IMR-90 (cell line): ENCODE results near the gene PRR23E. TPM values are rescaled to one million over a fixed set of nuclear protein-coding genes. Genes with fewer than 3 reads are reported as not detected.

Experiments used
- ATAC-seq: fragments of 200-7000 bp; cut with Tn5 transposase; 2 replicates; pipeline ENCODE4 v1.9.1; 2020; ENCODE audit warnings: low read depth, mild to moderate bottlenecking, moderate library complexity
- BruUV-seq: library from RNA; stranded (reverse); fragments of 400-500 nt; replicated peaks from 2 replicates; lab custom pipeline; 2021; lab: Mats Ljungman, UMichigan
- CTCF ChIA-PET: fragments of 300-600 bp; formaldehyde crosslinking; extraction: SDS; loops from one replicate; lab custom pipeline; 2021; ENCODE audit warnings: antibody characterized with exemption; lab: Yijun Ruan, JAX
- POLR2A ChIA-PET: fragments of 300-600 bp; sonication (Branson Sonifier 250); formaldehyde crosslinking; loops from one replicate; lab custom pipeline; 2022; ENCODE audit warnings: antibody characterized with exemption; ENCODE audit not compliant: unreplicated experiment; lab: Charles Lee
- DNase-seq: peaks from one replicate; pipeline ENCODE4 v3.0.0; 2013
- H2AFZ ChIP-seq: replicated peaks from 2 replicates; pipeline ENCODE3; 2013; ENCODE audit warnings: low read length, mild to moderate bottlenecking; ENCODE audit not compliant: poor library complexity
- H2AK5ac ChIP-seq: 2 replicates; pipeline ENCODE4 v1.6.1; 2013; ENCODE audit warnings: low read depth, low read length, inconsistent platforms
- H2AK9ac ChIP-seq: replicated peaks from 2 replicates; pipeline ENCODE3; 2013; ENCODE audit warnings: mild to moderate bottlenecking, low read depth, low read length, moderate library complexity; ENCODE audit not compliant: poor library complexity
- H2BK120ac ChIP-seq: 2 replicates; pipeline ENCODE4 v1.6.1; 2013; ENCODE audit warnings: low read depth, low read length, inconsistent platforms
- H2BK15ac ChIP-seq: 3 replicates; pipeline ENCODE4 v1.6.1; 2013; ENCODE audit warnings: low read depth, low read length, inconsistent platforms
- H2BK20ac ChIP-seq: 2 replicates; pipeline ENCODE4 v1.6.1; 2013; ENCODE audit warnings: low read depth, mild to moderate bottlenecking, inconsistent platforms, low read length, moderate library complexity
- H2BK5ac ChIP-seq: 2 replicates; pipeline ENCODE4 v1.6.1; 2013; ENCODE audit warnings: mild to moderate bottlenecking, low read depth, low read length, inconsistent platforms; ENCODE audit not compliant: poor library complexity, severe bottlenecking
- H3K14ac ChIP-seq: replicated peaks from 2 replicates; pipeline ENCODE4 v1.6.1; 2013; ENCODE audit warnings: low read depth, low read length, inconsistent platforms
- H3K18ac ChIP-seq: 2 replicates; pipeline ENCODE4 v1.6.1; 2013; ENCODE audit warnings: low read depth, low read length, control low read depth
- H3K23ac ChIP-seq: 2 replicates; pipeline ENCODE4 v1.6.1; 2013; ENCODE audit warnings: low read depth, low read length, inconsistent platforms
- H3K27ac ChIP-seq: 2 replicates; pipeline ENCODE4 v1.5.1; 2013; ENCODE audit warnings: mild to moderate bottlenecking, control low read depth, low read length; ENCODE audit not compliant: insufficient read depth
- H3K27me3 ChIP-seq: 2 replicates; pipeline ENCODE4 v1.6.1; 2013; ENCODE audit warnings: low read length; ENCODE audit not compliant: control insufficient read depth, insufficient read depth
- H3K36me3 ChIP-seq: 2 replicates; pipeline ENCODE4 v1.6.1; 2013; ENCODE audit warnings: low read length, mixed read lengths; ENCODE audit not compliant: control insufficient read depth, insufficient read depth
- H3K4ac ChIP-seq: 2 replicates; pipeline ENCODE4 v1.6.1; 2013; ENCODE audit warnings: low read depth, low read length, inconsistent platforms
- H3K4me1 ChIP-seq: 2 replicates; pipeline ENCODE4 v1.6.1; 2013; ENCODE audit warnings: low read length, mixed read lengths; ENCODE audit not compliant: control insufficient read depth, insufficient read depth
- H3K4me2 ChIP-seq: 2 replicates; pipeline ENCODE4 v1.6.1; 2013; ENCODE audit warnings: low read depth, mild to moderate bottlenecking, control low read depth, low read length, moderate library complexity
- H3K4me3 ChIP-seq: 2 replicates; pipeline ENCODE4 v1.5.1; 2013; ENCODE audit warnings: low read depth, mild to moderate bottlenecking, control low read depth, low read length, moderate library complexity; ENCODE audit not compliant: insufficient read depth
- H3K56ac ChIP-seq: 2 replicates; pipeline ENCODE4 v1.6.1; 2013; ENCODE audit warnings: low read length, inconsistent platforms; ENCODE audit not compliant: insufficient read depth; ENCODE audit errors: extremely low read depth
- H3K79me1 ChIP-seq, 2 experiments: 2 replicates each; pipeline ENCODE4 v1.6.1; 2013; ENCODE audit warnings: low read length in 2 of 2, inconsistent platforms in 1 of 2, low read depth in 1 of 2
- H3K9ac ChIP-seq: 2 replicates; pipeline ENCODE4 v1.6.1; 2013; ENCODE audit warnings: low read depth, low read length, control low read depth
- H3K9me1 ChIP-seq: 2 replicates; pipeline ENCODE4 v1.6.1; 2013; ENCODE audit warnings: low read length, inconsistent platforms; ENCODE audit not compliant: insufficient read depth
- H3K9me3 ChIP-seq: 2 replicates; pipeline ENCODE4 v1.6.1; 2013; ENCODE audit warnings: low read length; ENCODE audit not compliant: control insufficient read depth, insufficient read depth
- H4K20me1 ChIP-seq: 2 replicates; pipeline ENCODE4 v1.6.1; 2013; ENCODE audit warnings: low read length, inconsistent platforms; ENCODE audit not compliant: insufficient read depth
- H4K5ac ChIP-seq: 2 replicates; pipeline ENCODE4 v1.6.1; 2013; ENCODE audit warnings: mild to moderate bottlenecking, low read depth, low read length, control low read depth
- H4K8ac ChIP-seq, 2 experiments: 2 replicates each; pipeline ENCODE4 v1.6.1; 2013; ENCODE audit warnings: low read depth in 2 of 2, low read length in 2 of 2, control low read depth in 1 of 2, inconsistent platforms in 1 of 2
- H4K91ac ChIP-seq: 2 replicates; pipeline ENCODE4 v1.6.1; 2013; ENCODE audit warnings: low read depth, low read length, inconsistent platforms; ENCODE audit not compliant: insufficient read depth
- BHLHE40 ChIP-seq: fragments of 150-350 bp; IDR thresholded peaks from 2 replicates; pipeline ENCODE4 v1.6.1; 2016; ENCODE audit warnings: mild to moderate bottlenecking, low read depth, low read length
- CEBPB ChIP-seq: IDR thresholded peaks from 2 replicates; pipeline ENCODE4 v1.6.1; 2012; ENCODE audit warnings: low read depth, low read length, improper control_type of control experiment
- CHD1 ChIP-seq: IDR thresholded peaks from 2 replicates; pipeline ENCODE4 v1.6.1; 2012; ENCODE audit warnings: low read depth, low read length, improper control_type of control experiment
- FOS ChIP-seq: fragments of 150-350 bp; IDR thresholded peaks from 2 replicates; pipeline ENCODE4 v1.6.1; 2016; ENCODE audit warnings: low read depth, low read length
- MAFK ChIP-seq: IDR thresholded peaks from 2 replicates; pipeline ENCODE4 v1.6.1; 2012; ENCODE audit warnings: low read depth, low read length, improper control_type of control experiment
- MXI1 ChIP-seq: IDR thresholded peaks from 2 replicates; pipeline ENCODE4 v1.6.1; 2012; ENCODE audit warnings: low read depth, mild to moderate bottlenecking, low read length, moderate library complexity, borderline replicate concordance
- NFE2L2 ChIP-seq: fragments of 150-350 bp; IDR thresholded peaks from 2 replicates; pipeline ENCODE4 v1.6.1; 2016; ENCODE audit warnings: low read depth, mild to moderate bottlenecking, low read length
- RCOR1 ChIP-seq: IDR thresholded peaks from 2 replicates; pipeline ENCODE4 v1.6.1; 2012; ENCODE audit warnings: mild to moderate bottlenecking, low read length, improper control_type of control experiment; ENCODE audit not compliant: insufficient replicate concordance
- USF2 ChIP-seq: fragments of 150-350 bp; IDR thresholded peaks from 2 replicates; pipeline ENCODE4 v1.6.1; 2017; ENCODE audit warnings: mild to moderate bottlenecking, antibody characterized with exemption, low read length, low read depth
- WGBS, 2 experiments: methylation state at CpG; one replicate each; pipeline versions ENCODE4 v1.1.5 to v1.1.7; 2013; ENCODE audit warnings: missing lambda C conversion rate in 2 of 2; ENCODE audit not compliant: insufficient read length in 1 of 2; ENCODE audit errors: extremely low coverage in 2 of 2; 5-methylcytosine and 5-hydroxymethylcytosine counted together
- dilution Hi-C: fragments of 300-500 bp; cut with HindIII; formaldehyde crosslinking; loops from one replicate; pipeline ENCODE4 v1.14.3; 2018; ENCODE audit warnings: low sequenced_read_pairs; ENCODE audit not compliant: unreplicated experiment
- in situ Hi-C: fragments of 300-500 bp; cut with MboI; formaldehyde crosslinking; loops from 3 replicates; pipeline ENCODE4 v1.14.3; 2019; ENCODE audit warnings: low sequenced_read_pairs, inconsistent platforms, mixed read lengths
- intact Hi-C: fragments of 100-400 bp; cut with micrococcal nuclease; formaldehyde crosslinking; loops from 2 replicates; pipeline ENCODE4 v1.10.0; 2022
- polyA plus RNA-seq, 3 experiments: library from polyadenylated mRNA; depleted of rRNA; stranded (reverse); fragments of >200 nt; gene quantifications; 2 replicates each; pipeline ENCODE4 v1.2.3, GENCODE V29; 2012; ENCODE audit warnings: low replicate concordance in 1 of 3
- total RNA-seq: library from RNA; depleted of rRNA; stranded (reverse); fragments of >200 nt; gene quantifications from 2 replicates; pipeline ENCODE4 v1.2.3, GENCODE V29; 2012

PRR23E gene
- total and polyA plus RNA-seq, 2 of the 4 experiments (the other 2 are of a cell fraction) = not detected

GRCh38 chr3:127193775-127194174, 844 bp downstream of the PRR23E start:
- no peak overlapping the region for H2AK5ac ChIP-seq
- no peak overlapping the region for H2BK120ac ChIP-seq
- no peaks in the 10 kb centered on the region for H4K20me1 ChIP-seq
- no peak overlapping the region for H2BK15ac ChIP-seq
- no TSS peak for BruUV-seq
- H2AK9ac ChIP-seq = no peak overlapping the region
- no peak overlapping the region for H3K4me2 ChIP-seq
- no peak overlapping the region for H2BK5ac ChIP-seq
- DNase-seq (no peak), ATAC-seq (no peak)
- no peak overlapping the region for H3K4me3 ChIP-seq
- H4K5ac ChIP-seq = no peak overlapping the region
- CTCF ChIA-PET = no interaction called here
- WGBS, 2 experiments = no CpG with 5 or more reads among the region's 3 CpGs
- H3K27me3 ChIP-seq = peaks cover 5% of the 10 kb centered on the region; the same call in 1 of the 2 replicates
- no peak overlapping the region for H3K18ac ChIP-seq
- no peaks in the 10 kb centered on the region for H3K36me3 ChIP-seq
- no peak overlapping the region for H3K4ac ChIP-seq
- dilution Hi-C loops = no loop called here
- no peaks in the 10 kb centered on the region for H3K9me3 ChIP-seq
- no peak overlapping the region for H3K14ac ChIP-seq
- H4K8ac ChIP-seq = no peak overlapping the region
- no peaks in the 10 kb centered on the region for H3K4me1 ChIP-seq
- in situ Hi-C loops = no loop called here
- no peak overlapping the region for H3K23ac ChIP-seq
- H3K27ac ChIP-seq = no peak overlapping the region
- no peak overlapping the region for H3K56ac ChIP-seq
- no peak overlapping the region for H2AFZ ChIP-seq
- no peak overlapping the region for H3K9ac ChIP-seq
- TF ChIP-seq CEBPB (no peak), MXI1 (no peak), USF2 (no peak), CHD1 (no peak), BHLHE40 (no peak), MAFK (no peak), FOS (no peak), RCOR1 (no peak), NFE2L2 (no peak)
- no peaks in the 10 kb centered on the region for H3K9me1 ChIP-seq
- H2BK20ac ChIP-seq = no peak overlapping the region
- POLR2A ChIA-PET = no interaction called here
- intact Hi-C loops = no loop called here
- no peak overlapping the region for H4K91ac ChIP-seq
- H3K79me1 ChIP-seq = no peaks in the 10 kb centered on the region
